Caco-2 (cell line): ENCODE results near the gene RHBDL3. TPM values are rescaled to one million over a fixed set of nuclear protein-coding genes. Genes with fewer than 3 reads are reported as not detected.
"Not testable (repeated sequence)": the region's sequence is repeated elsewhere in the genome, so short reads cannot be mapped to it uniquely, and the experiment has no call there.

Source experiments
- BruUV-seq: library from RNA; stranded (reverse); fragments of 400-500 nt; replicated peaks from 2 replicates; lab custom pipeline; 2021; lab: Mats Ljungman, UMichigan
- CTCF ChIA-PET: fragments of 300-600 bp; sonication (Branson Sonifier 250); formaldehyde crosslinking; loops from one replicate; lab custom pipeline; 2022; ENCODE audit warnings: antibody characterized with exemption; lab: Charles Lee
- POLR2A ChIA-PET: fragments of 300-600 bp; sonication (Branson Sonifier 250); formaldehyde crosslinking; loops from one replicate; lab custom pipeline; 2022; ENCODE audit warnings: antibody characterized with exemption; lab: Charles Lee
- DNase-seq, 2 experiments: peaks; one replicate each; pipeline versions ENCODE4 v3.0.0 to v3.0.0-alpha.2; 2020 to 2022
- H3K27me3 ChIP-seq: replicated peaks from 2 replicates; pipeline ENCODE4 v1.6.0; 2011; ENCODE audit warnings: low read length; ENCODE audit not compliant: control insufficient read depth, insufficient read depth
- H3K36me3 ChIP-seq: 2 replicates; pipeline ENCODE4 v1.5.1; 2011; ENCODE audit warnings: low read length; ENCODE audit not compliant: control insufficient read depth, insufficient read depth
- H3K4me1 ChIP-seq: fragments of 250-450 bp; sonication (Bioruptor Pico); 2 replicates; pipeline ENCODE4 v1.5.1; 2020; ENCODE audit warnings: mild to moderate bottlenecking
- H3K4me3 ChIP-seq: 2 replicates; pipeline ENCODE4 v1.5.1; 2011; ENCODE audit warnings: low read depth, mild to moderate bottlenecking, control low read depth, low read length
- H3K9me3 ChIP-seq: fragments of 250-450 bp; sonication (Bioruptor Pico); 2 replicates; pipeline ENCODE4 v1.5.1; 2020; ENCODE audit warnings: mild to moderate bottlenecking, moderate library complexity
- H3K27ac Mint-ChIP-seq: one replicate; pipeline ENCODE4 v1.8.0; 2022; ENCODE audit warnings: mixed read lengths; ENCODE audit not compliant: unreplicated experiment
- H3K27me3 Mint-ChIP-seq: one replicate; pipeline ENCODE4 v1.8.0; 2022; ENCODE audit warnings: mixed read lengths; ENCODE audit not compliant: insufficient read depth, unreplicated experiment
- H3K36me3 Mint-ChIP-seq: one replicate; pipeline ENCODE4 v1.8.0; 2022; ENCODE audit warnings: mild to moderate bottlenecking, mixed read lengths; ENCODE audit not compliant: insufficient read depth, unreplicated experiment
- H3K4me1 Mint-ChIP-seq: one replicate; pipeline ENCODE4 v1.8.0; 2022; ENCODE audit warnings: low read depth, mixed read lengths; ENCODE audit not compliant: unreplicated experiment
- H3K4me3 Mint-ChIP-seq: one replicate; pipeline ENCODE4 v1.8.0; 2022; ENCODE audit warnings: mild to moderate bottlenecking, moderate library complexity, mixed read lengths; ENCODE audit not compliant: unreplicated experiment
- H3K9me3 Mint-ChIP-seq: one replicate; pipeline ENCODE4 v1.8.0; 2022; ENCODE audit warnings: mixed read lengths; ENCODE audit not compliant: unreplicated experiment
- CTCF ChIP-seq, 2 experiments: fragments of 200-600 bp in 1 of 2; IDR thresholded peaks; 1 replicate in 1 of 2; 2 replicates in 1 of 2; pipeline versions ENCODE4 v1.5.1 to v1.8.0; 2011 to 2022; ENCODE audit warnings: antibody characterized with exemption in 1 of 2, control low read depth in 1 of 2, inconsistent platforms in 1 of 2, low read depth in 1 of 2, low read length in 1 of 2, mild to moderate bottlenecking in 1 of 2, moderate library complexity in 1 of 2; ENCODE audit not compliant: insufficient read depth in 1 of 2, severe bottlenecking in 1 of 2, unreplicated experiment in 1 of 2
- intact Hi-C: fragments of 100-400 bp; cut with micrococcal nuclease; formaldehyde crosslinking; loops from one replicate; pipeline ENCODE4 v1.10.0; 2022; ENCODE audit not compliant: unreplicated experiment
- total RNA-seq: library from RNA; stranded (reverse); gene quantifications from 2 replicates; pipeline ENCODE4 v1.2.3, GENCODE V29; 2022

Gene RHBDL3
- total RNA-seq, 1 experiment from 2014 or later, result not detected

- ChIA-PET POLR2A (no interaction called here), CTCF (interaction anchor here (0.6 kb wide), 1 partner anchor 38 kb away, joined by 3 read pairs; no protein-coding TSS in a partner anchor)
- Mint-ChIP-seq H3K9me3 (no peaks in the 10 kb centered on the region), H3K4me3 (no peak overlapping the region), H3K36me3 (no peaks in the 10 kb centered on the region), H3K27me3 (peaks cover 13% of the 10 kb centered on the region), H3K4me1 (peaks cover 7% of the 10 kb centered on the region), H3K27ac (no peak overlapping the region)
- peaks cover 6% of the 10 kb centered on the region; the same call in 1 of the 2 replicates for H3K27me3 ChIP-seq
- TF ChIP-seq CTCF (IDR thresholded peaks at IDR 0.05; ENCODE audit: insufficient read depth in 1 of 2, low read depth in 1 of 2, low read length in 1 of 2, severe bottlenecking in 1 of 2, unreplicated experiment in 1 of 2), result no peak
- BruUV-seq, result no TSS peak
- H3K9me3 ChIP-seq, result no peaks in the 10 kb centered on the region
- DNase-seq, result no peak
- H3K36me3 ChIP-seq, result no peaks in the 10 kb centered on the region
- no peaks in the 10 kb centered on the region for H3K4me1 ChIP-seq
- intact Hi-C loops, result no loop called here
- H3K4me3 ChIP-seq, result no peak overlapping the region
Observed at GRCh38 chr17:32261417-32261736, 4.3 kb upstream of the RHBDL3 start.

GRCh38 chr17:32261936-32262510, 3.6 kb upstream of the RHBDL3 start:
- POLR2A ChIA-PET, result no interaction called here
- Histone ChIP-seq H3K4me3 (no peak overlapping the region), H3K9me3 (no peaks in the 10 kb centered on the region), H3K27me3 (peaks cover 6% of the 10 kb centered on the region), H3K36me3 (no peaks in the 10 kb centered on the region), H3K4me1 (peaks cover 4% of the 10 kb centered on the region; the same call in 1 of the 2 replicates)
- Mint-ChIP-seq H3K9me3 (no peaks in the 10 kb centered on the region), H3K27ac (no peak overlapping the region), H3K27me3 (peaks cover 18% of the 10 kb centered on the region), H3K36me3 (no peaks in the 10 kb centered on the region), H3K4me1 (peaks cover 7% of the 10 kb centered on the region), H3K4me3 (no peak overlapping the region)
- CTCF ChIA-PET, result interaction anchor here (0.6 kb wide), 1 partner anchor 37 kb away, joined by 3 read pairs; no protein-coding TSS in a partner anchor
- DNase-seq, result no peak
- TF ChIP-seq CTCF (IDR thresholded peaks at IDR 0.05; ENCODE audit: insufficient read depth in 1 of 2, low read depth in 1 of 2, low read length in 1 of 2, severe bottlenecking in 1 of 2, unreplicated experiment in 1 of 2), result no peak
- BruUV-seq, result no TSS peak
- intact Hi-C loops, result no loop called here

- BruUV-seq, H3K4me1 ChIP-seq, CTCF ChIA-PET, H3K4me3 ChIP-seq, H3K9me3 Mint-ChIP-seq, H3K27me3 ChIP-seq, H3K9me3 ChIP-seq, intact Hi-C loops, H3K4me1 Mint-ChIP-seq, H3K36me3 Mint-ChIP-seq, H3K36me3 ChIP-seq, H3K4me3 Mint-ChIP-seq, H3K27ac Mint-ChIP-seq, POLR2A ChIA-PET, DNase-seq: not testable (repeated sequence)
- peaks cover 24% of the 10 kb centered on the region for H3K27me3 Mint-ChIP-seq
Observed at GRCh38 chr17:32263515-32263914, 2.1 kb upstream of the RHBDL3 start.
